Body of pancreas (tissue), 4 donors: ENCODE results near the gene GMDS.

Experiments used
- CTCF ChIP-seq, 7 experiments: fragments of 450-650 bp in 4 of 7; fragments of 200-600 bp in 3 of 7; sonication (generic) in 3 of 7; IDR thresholded peaks; one replicate each; pipeline ENCODE4 v1.5.1; 2016 to 2019; ENCODE audit warnings: antibody characterized with exemption in 7 of 7
- POLR2A ChIP-seq, 3 donors: fragments of 450-650 bp; IDR thresholded peaks; one replicate each; pipeline ENCODE4 v1.6.1; 2016; ENCODE audit warnings: antibody characterized with exemption in 3 of 3, mild to moderate bottlenecking in 2 of 3

- no peak for TF ChIP-seq CTCF (IDR thresholded peaks at IDR 0.05)
- TF ChIP-seq POLR2A (IDR thresholded peaks at IDR 0.05) = no peak
These were observed 27.3 kb upstream of the GMDS start for GRCh38 chr6:2272696-2273095.
